GM21576 (cell line): Measurements from ENCODE around the gene AP1AR.
"Not testable (repeated sequence)": the region's sequence is repeated elsewhere in the genome, so short reads cannot be mapped to it uniquely, and the experiment has no call there.

Experiments
- ATAC-seq: cut with Tn5 transposase; IDR thresholded peaks from one replicate; pipeline ENCODE4 v1.9.1; 2021; ENCODE audit warnings: mild to moderate bottlenecking, moderate library complexity; ENCODE audit not compliant: unreplicated experiment

The AP1AR gene, protein sequence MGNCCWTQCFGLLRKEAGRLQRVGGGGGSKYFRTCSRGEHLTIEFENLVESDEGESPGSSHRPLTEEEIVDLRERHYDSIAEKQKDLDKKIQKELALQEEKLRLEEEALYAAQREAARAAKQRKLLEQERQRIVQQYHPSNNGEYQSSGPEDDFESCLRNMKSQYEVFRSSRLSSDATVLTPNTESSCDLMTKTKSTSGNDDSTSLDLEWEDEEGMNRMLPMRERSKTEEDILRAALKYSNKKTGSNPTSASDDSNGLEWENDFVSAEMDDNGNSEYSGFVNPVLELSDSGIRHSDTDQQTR

DNA sequence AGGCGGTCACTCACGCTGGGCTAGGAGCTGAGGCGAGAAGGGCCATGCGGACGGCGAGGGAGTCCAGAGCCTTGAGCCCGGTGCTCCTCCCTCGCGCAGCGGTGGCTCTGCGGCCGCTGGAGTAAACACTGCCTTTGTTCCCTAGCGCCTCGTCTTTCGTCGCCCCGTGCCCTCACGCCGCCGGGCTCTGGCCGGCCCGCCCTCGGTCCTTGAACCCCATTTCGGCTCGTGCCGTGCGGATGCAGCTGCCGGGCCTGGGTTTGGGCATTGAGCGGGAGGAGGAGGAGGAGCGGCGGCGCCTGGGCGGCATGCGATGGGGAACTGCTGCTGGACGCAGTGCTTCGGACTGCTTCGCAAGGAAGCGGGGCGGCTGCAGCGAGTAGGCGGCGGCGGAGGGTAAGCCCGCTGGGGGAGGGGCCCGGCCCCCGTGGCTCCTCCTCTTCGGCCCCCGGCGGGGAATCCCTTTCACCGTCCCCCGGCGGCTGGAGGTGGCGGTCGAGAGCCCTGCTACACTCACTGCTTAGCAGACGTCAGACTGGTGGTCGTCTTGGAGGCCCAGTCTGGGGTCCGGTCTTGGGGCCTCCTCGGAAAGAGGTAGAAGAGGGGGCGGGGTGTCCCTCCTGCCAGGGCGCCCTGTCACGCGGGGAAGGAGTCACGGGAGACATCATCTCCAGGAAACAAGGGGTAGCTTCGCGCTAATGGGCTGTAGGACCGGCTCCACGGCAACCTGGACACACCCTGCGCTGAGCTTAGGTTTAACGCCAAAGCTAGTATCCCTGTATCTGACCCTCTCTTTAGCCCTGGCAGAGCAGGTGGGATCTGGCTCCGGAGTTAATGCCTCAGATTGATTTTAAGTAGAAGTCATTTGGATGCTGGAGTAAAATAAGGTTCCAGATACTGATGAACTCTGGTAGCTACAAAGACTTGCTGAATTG lies at the start of gene AP1AR:
TSS of gene AP1AR (plus strand) at position 9 of the 935 bp plus-strand sequence. CDS start at position 314, 305 bp downstream.
- peak; percentile 67 for ATAC-seq

DNA sequence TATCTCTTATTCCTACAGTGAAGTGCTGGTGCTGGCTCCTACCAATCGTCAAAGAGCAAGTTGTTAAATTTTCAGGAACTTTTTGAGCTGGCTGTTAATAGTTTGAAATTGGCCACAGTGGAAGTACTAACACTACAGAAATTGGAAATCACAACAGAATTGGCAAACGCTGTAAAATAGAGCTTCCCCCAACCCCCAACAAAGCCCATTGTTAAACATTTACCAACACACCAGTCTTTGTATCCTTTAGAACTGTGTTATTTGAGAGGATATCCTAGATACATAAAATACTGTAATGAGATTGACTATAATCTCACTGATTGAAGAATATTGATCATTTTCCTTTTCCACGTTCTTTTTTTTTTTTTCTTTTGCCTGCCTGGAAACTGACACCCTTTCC lies 49.0 kb upstream of the AP1AR start:
- ATAC-seq = no peak

DNA sequence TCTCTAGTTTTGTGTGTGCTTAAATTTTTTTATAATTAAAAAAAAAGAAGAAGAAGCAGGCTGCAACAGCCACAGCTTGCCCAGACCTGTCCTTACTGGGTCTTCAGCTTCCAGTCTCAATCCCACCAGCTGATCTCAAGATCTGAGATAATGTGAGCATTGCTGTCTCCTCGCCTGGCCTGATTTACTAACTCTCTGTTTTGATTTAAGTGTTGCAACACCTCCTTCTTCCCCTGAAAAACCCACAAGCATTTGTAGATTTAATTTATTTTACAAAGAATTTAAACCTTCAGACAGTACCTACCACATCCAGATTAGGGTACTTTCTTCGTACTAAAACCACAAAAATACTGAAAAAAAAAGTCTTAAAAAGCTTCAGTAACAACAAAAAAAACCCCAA lies 48.3 kb upstream of the AP1AR start:
- no peak for ATAC-seq

DNA sequence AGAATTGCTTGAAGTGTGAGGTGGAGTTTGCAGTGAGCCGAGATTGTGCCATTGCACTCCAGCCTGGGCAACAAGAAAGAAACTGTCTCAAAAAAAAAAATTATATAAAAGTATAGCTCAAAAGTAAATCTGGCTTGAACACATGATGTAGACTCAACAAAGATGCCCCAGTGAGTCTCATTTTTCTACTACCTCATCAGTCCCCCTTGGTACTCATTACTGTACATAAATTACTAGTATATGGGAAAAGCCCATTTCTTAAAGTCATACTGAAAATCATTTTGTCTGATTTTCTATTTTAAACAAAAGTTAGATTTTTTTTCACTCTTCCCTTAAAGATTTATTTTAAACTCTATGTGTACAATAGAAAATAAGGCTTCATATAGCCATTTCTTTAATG lies 47.1 kb upstream of the AP1AR start:
- ATAC-seq = no peak

DNA sequence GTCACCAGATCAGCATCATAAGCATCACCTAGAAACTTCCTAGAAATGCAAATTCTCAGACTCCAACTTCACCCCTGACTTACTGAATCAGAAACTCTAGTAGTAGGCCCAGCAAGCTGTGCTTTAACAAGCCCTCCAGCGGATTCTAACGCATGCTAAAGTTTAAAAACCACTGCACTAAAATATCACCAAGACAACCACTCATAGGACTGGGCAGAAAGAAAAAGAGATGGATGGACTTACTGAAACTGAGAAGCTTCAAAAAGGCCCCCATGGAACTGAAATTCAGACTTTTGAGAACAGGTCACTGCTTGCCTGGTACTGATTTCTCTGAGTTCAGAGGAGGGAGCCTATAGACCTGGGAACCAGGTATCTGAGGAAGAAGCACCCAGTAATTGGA lies 46.3 kb upstream of the AP1AR start:
- no peak for ATAC-seq

DNA sequence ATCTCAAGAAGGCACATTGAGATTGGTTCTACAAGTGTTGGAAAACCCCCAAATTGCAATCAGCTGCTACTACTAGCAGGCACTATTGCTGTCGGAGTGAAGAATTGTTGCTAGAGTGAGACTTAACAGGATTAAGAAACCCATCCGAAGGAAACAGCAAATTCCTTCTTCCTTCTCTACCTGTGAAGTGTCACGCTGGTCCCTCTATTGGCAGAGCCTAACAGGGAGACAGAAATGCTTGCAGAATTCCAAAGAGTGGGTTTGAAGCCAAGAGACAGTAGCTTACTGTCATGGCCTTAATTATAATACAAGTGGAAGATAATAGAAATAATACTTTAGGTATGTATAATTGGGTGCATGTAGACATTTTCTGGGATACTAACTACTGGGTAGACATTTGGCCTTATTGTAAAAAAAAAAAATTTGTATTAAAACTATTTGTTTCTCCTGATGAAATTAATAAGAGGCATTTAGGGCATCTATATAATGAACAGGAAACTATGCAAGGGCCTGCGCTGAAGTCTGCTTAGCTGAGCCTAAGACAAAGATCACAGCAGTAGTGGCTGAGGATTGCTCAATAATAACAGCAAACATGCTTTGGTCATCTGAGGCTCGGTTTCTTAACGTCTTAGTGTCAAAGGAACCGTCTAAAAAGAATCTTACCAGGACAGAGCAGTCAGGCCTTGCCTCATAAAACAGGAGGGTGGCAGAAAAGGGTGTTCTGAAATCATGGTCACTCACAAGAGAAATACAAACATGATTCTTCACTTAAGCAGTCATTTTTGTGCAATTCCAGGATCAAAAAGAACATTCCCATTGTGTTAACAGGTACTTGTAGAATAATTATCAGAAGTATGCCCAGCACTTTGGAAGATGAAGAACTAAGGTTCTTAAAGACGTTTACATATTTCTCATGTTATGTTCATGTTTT lies 45.6 kb upstream of the AP1AR start:
- no peak for ATAC-seq

DNA sequence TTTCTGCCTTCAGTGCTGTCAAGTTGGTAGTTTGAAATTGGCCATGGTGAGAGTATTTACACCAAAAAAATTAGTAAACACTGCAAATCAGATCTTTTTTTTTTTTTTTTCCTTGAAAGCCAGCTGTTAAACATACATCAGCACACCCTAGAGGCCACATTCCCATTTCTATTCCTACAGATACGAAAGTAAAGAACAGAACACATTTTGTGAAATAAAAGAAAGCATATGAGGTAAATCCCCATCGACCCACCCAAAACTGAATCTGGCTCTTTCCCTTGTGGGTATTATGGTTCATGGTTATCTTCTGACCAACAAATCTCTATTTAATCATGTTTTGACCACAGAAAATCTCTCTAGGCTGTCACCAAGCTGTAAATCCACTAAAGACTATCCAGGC lies 41.8 kb upstream of the AP1AR start:
- ATAC-seq = no peak

DNA sequence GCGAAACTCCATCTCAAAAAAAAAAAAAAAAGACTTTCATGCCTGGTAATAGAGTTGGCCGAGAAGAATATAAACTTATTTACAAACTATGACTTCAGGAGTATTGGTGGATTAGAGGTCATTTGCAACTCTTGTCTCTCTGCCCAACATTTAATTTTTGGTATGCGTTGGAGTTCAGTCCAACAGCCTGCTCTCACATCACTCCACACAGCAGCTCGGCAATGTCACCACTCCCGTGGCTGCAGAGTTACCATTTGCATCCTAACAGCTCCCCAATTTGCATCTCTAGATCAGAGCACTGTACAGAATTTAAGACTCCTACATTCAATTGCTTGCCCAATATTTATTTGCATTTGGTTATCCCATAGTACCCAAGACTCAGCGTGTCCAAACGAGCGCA lies 40.9 kb upstream of the AP1AR start:
- ATAC-seq = no peak

DNA sequence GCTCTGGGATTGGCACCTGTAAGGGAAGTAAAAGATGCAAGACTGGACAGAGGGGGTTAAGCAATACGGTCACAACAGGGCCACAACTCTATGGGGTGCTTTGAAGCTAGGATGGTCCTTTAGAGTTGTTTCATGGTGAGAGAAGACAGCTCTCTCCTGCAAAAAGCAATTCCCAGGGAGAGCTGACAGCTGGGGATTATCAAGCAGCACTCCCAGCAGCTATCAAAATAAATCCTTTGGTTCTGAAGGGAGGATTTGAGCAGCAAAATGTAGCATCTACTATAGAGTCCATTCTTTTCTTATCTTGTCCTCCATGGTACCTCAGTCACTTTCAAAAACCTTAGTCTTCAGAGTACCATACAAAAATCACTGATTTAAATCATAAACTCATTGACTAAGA lies 35.1 kb upstream of the AP1AR start:
- no peak for ATAC-seq

DNA sequence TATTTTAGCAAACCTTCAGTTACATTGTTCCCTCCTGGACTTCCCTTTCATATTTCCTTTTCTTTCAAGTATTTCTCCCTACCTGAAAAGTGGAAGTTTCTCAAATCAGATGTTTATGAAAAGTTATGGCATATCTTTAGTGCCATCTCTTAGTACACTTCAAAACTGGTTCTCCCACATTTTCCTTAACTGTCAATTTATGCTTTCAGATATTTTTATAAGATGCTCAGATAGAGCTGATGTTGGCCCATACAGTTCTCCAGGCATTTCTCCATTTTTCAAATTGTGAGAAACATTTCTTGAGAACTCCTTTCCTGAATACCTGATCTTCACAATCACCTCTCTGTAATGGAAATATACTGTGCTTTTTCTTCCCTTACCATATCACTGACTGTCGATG lies 32.5 kb upstream of the AP1AR start:
- no peak for ATAC-seq

DNA sequence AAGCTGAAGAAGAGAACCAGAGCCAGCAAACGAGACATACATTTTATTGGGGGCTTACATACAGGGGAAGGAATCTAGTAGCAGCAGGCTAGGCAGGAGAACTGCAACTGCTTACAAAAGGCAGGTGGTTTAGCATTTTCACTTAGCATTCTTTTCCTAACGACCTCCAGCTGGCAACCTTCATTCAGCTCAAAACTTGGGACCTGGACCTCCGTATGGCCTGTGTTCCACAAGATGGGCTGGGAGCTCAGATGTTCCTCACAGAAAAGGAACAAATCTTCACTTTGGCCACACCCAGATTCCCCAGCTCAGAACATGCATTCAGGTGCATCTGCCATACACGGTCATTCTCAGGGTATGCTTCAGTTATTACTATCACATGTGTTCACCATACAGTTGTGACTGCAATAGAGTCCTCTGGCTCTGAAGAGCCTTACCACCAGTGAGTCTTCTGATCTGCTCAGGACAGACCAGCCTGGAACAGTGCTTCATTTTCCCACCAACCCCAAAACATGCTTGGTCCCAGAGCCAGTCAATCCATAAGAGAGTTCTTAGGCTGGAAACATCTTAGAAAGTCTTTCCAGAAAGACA lies 29.6 kb upstream of the AP1AR start:
- ATAC-seq = peak; percentile 64

DNA sequence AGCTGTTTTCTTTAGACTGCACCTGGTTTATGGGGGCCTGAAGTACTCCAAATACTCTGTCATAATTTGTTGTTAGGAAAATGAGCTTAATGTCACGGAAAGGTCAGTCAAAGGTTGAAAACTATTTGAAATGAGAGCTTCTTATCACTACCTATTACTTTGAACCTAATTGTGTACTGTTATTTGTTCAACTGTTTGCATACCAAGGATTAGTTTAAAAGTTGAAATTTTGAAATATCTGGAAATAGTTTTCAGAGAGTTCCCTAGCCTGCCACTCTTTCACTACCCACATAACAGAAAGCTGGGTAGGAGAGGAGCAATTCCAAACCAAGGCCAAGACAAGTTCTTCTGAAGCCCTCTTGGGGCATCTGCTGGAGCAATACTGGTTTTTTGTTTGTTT lies 28.0 kb upstream of the AP1AR start:
- ATAC-seq = no peak

DNA sequence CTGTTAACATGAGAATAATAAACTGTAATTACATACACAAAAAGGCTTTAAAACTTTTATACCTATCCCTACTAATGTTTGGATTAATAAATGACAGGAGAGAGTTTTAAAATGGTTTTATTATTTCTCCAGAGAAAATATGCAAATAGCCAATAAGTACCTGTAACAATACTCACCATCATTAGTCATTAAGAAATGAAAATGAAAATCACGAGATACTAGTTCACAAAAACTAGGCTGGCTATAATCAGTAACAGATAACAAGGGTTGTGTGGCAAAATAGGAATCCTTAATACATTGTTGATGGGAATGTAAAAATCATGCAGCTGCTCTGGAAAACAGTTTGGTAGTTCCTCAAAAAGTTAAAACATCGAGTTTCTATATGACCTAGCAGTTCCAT lies 25.2 kb upstream of the AP1AR start:
- no peak for ATAC-seq

DNA sequence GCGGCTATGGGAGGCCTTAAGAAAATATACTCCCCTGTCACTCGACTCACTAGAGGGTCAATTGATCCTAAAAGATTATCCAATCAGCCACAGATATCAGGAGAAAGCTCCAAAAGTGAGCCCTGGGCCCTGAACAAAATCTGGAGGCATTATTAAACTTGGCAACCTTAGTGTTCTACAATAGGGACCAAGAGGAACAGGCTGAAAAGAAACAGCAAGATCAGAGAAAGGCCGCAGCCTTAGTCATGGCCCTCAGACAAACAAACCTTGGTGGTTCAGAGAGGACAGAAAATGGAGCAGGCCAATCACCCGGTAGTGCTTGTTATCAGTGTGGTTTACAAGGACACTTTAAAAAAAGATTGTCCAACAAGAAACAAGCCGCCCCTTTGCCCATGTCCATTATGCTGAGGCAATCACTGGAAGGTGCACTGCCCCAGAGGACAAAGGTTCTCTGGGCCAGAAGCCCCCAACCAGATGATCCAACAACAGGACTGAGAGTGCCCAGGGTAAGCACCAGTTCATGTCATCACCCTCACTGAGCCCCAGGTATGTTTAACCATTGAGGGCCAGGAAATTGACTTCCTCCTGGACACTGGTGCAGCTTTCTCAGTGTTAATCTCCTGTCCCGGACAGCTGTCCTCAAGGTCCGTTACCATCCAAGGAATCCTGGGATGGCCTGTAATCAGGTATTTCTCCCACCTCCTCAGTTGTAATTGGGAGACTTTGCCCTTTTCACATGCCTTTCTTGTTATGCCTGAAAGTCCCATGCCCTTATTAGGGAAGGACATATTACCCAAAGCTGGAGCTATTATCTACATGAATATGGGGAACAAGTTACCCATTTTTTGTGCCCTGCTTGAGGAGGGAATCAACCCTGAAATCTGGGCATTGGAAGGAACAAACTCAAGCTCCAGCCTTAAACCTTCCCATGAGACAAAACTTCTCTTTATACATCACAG lies 23.2 kb upstream of the AP1AR start:
- not testable (repeated sequence) for ATAC-seq

DNA sequence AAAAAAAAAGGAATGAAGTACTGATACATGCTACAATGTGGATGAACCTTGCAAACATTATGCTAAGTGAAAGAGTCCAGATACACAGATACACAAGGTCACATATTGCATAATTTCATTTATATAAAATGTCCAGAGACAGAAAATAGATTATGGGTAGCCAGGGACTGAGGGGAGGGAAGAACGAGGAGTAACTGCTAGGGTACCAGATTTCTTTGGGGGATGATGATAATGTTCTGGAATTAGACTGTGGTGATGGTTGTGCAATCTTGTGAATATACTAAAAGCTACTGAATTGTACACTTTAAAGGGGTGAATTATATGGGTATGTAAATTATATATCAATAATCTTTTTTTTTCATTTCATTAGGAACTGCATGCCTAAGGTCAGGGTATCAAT lies 20.8 kb upstream of the AP1AR start:
- ATAC-seq = no peak

DNA sequence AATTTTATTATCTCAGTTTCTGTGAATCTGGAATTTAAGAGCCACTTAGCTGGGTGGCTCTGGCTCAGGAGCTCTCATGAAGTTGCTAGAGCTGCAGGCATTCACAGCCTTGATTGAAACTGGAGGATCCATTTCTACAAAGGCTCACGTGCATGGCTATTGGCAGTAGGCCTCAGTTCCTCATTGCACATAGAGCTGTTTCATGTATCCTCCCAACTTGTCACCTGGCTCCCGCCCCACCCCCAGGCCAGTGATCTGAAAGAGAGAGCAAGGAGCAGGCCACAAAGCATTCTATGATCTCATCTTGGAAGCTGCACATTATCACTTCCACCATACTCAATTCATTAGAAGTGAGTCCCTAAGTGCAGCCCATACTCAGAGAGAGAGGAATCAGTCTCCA lies 18.5 kb upstream of the AP1AR start:
- peak; percentile 66 for ATAC-seq

DNA sequence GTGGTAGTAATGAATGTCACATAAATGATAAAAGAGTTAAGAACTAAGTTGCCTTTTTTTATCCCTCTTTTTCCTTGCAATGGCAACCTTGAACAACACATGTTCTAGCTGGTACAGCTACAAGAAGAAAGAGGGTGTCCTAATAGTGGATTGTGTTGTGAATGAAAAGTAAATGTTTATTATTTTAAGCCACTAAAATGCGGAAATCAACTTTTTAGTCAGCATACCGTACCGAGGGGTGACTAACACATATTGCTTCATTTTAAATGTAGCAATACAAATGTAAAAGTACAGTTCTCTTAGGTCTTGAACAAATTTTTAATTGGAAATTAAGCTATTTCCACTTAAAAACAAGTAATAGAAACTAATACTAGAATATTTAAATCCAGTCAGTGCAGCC lies 17.7 kb upstream of the AP1AR start:
- ATAC-seq = no peak

DNA sequence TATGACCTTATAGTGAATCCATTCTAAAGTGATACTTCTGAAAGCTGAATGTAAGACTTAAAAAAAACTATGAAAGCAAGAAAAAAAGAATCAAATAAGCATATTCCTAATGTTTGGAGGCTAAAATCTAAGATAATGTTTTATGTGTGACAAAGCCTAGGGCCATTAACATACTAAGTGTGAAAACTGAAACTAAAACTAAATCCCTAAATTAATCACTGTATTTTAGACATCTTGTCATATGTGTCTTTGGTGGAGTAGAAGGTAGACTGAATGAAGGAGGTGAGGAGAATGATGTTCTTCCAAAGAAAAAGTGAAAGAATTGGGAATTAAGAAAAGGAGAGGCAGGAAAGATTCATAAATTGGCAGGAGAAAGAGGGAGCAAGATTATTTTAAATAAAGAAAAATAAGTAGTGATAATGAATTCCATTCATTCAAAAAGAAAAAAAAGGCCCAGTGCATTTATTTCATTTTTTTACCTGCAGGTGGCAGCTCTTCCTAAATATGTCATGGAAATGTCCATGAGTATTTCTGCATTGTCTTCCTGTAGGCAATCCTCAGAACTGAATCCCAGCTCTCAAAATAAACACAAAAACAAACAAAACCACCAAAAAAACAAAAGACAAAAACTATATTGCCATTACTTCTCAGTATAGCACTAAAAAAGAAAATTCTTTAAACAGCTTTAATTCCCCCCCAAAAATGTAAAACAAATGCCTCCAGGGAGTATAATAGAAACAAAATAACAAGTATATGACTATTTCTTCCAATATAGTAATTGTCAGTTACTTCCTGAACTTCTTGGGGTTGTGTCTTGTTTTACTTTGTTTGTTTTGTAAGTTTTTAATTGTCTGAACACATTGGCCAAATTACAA lies 17.0 kb upstream of the AP1AR start:
- ATAC-seq = no peak
